Adipose tissue (tissue), 3 donors: Measurements from ENCODE around the gene MTFR2. TPM values are rescaled to one million over a fixed set of nuclear protein-coding genes. Genes with fewer than 3 reads are reported as not detected.

Experiments used
- H3K27ac ChIP-seq: one replicate; pipeline ENCODE4 v1.5.1; 2013; ENCODE audit warnings: low read depth, low read length
- WGBS, 3 donors: extraction: QIAGEN DNeasy Blood & Tissue Kit; methylation state at CpG; one replicate each; pipeline ENCODE4 v1.1.7; 2013; 5-methylcytosine and 5-hydroxymethylcytosine counted together
- polyA plus RNA-seq, 3 donors: library from polyadenylated mRNA; stranded (reverse); fragments of 200-250 nt; gene quantifications; one replicate each; pipeline ENCODE4 v1.2.3, GENCODE V29; 2013
- donor health status: healthy with polysubstance abuse.
- donor health status: Bipolar disorder and iron deficiency.
- donor health status: healthy.

The MTFR2 gene
- polyA plus RNA-seq, 3 donors, result 0.38 to 1.0 (median 0.42) TPM

GRCh38 chr6:136201732-136202131 is 48.4 kb downstream of the MTFR2 start:
- 73 to 78% (median 76%) methylated on average over 5 of the region's 5 CpGs for WGBS, 3 donors
- H3K27ac ChIP-seq, result no peak overlapping the region

- no peak overlapping the region for H3K27ac ChIP-seq
- 82 to 91% (median 88%) methylated on average over 6 of the region's 6 CpGs for WGBS, 3 donors
Measured at GRCh38 chr6:136192902-136193301, 57.2 kb downstream of the MTFR2 start.

- H3K27ac ChIP-seq, result no peak overlapping the region
- WGBS, 3 donors, result 94 to 96% (median 94%) methylated on average over 32 of the region's 32 CpGs
Measured at GRCh38 chr6:136191606-136192312, 58.4 kb downstream of the MTFR2 start.

DNA sequence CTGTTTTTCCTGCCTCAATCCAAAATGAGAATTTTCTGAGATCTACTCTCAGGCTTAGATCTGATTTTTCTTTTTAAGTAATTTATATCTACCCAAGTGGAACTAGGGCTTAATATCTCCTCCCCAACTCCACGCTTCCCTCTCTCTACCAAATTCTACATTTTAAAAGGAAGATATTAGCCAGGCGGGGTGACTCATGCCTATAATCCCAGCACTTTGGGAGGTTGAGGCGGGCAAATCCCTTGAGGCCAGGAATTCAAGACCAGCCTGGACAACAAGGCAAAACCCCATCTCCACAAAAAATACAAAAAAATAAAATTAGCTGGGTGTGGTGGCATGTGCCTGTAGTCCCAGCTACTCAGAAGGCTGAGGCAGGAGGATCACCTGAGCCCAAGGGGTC is 61.0 kb downstream of the MTFR2 start:
- WGBS, 3 donors, result 91 to 94% (median 94%) methylated on average over 3 of the region's 3 CpGs
- H3K27ac ChIP-seq, result no peak overlapping the region

- WGBS, 3 donors, result 73 to 88% (median 82%) methylated on average over 2 of the region's 2 CpGs
- no peak overlapping the region for H3K27ac ChIP-seq
Measured at GRCh38 chr6:136188486-136188885, 61.6 kb downstream of the MTFR2 start.

DNA sequence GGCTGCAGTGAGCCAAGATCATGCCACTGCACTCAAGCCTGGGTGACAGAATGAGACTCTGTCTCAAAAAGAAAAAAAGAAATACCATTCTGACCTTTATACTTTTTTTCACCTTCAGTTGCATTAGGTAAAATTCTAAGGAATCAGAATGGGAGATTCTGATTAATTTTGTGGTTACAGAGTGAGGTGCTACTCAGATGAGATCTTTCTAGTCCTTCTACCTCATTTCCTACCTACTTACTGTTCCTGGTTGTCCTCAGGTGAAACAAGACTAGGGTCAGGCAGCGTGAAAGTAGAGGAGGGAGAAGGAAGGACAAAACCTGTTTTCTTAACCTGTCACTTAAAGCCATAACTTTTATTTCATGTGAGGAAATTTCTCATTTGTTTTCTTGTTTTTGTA is 63.7 kb downstream of the MTFR2 start:
- 94 to 100% (median 96%) methylated on average over 1 of the region's 1 CpG for WGBS, 3 donors
- H3K27ac ChIP-seq, result no peak overlapping the region

GRCh38 chr6:136184738-136185137 is 65.4 kb downstream of the MTFR2 start:
- WGBS, 3 donors, result 80 to 89% (median 87%) methylated on average over 1 of the region's 1 CpG
- no peak overlapping the region for H3K27ac ChIP-seq

- H3K27ac ChIP-seq, result no peak overlapping the region
- WGBS, 3 donors, result 46 to 94% (median 91%) methylated on average over 1 of the region's 1 CpG
Measured at GRCh38 chr6:136181861-136182260, 68.2 kb downstream of the MTFR2 start.

DNA sequence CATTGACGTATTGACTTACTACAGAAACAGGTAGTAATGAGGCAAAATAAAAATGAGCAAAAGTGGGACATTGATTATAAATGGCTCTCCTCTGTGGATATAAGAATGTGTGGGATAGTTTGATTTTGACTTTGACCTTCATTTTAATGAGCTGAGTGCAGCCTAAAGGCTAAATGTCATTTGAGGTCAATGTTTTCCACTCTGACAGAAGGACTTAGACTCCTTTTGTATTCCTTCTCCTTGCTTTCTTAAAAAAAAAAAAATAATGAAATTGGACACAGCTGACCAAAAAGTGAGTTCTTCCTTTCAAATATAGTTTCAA is 68.6 kb downstream of the MTFR2 start:
- WGBS, 3 donors, result 77 to 81% (median 79%) methylated on average over 1 of the region's 1 CpG
- H3K27ac ChIP-seq, result no peak overlapping the region

Other genes with a start within 250 kb of the MTFR2 start
- 10 to 100 TPM; 13.0 to 27.9 (median 24.2) TPM for gene BCLAF1, start 39.5 kb upstream of the MTFR2 start, polyA plus RNA-seq